Measurements from ENCODE around the gene LMAN1.

DNA sequence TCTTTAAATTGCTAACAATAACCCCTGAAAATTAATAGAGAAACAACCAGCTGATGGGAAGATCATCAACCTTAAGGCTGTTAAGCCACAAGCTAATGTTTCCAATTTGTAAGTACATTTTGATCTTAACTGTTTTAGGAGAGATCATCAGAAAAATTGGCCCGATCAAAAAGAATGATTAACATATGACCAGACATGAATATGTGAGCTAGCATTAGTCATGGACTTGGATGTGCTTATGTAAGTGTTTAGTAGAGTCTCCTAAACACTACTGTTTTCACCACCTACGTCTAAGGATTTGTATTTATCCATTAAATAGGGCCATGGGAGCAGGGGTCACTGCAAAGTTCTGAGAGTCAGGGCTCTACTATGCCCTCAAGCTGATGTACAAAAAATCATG lies 4.3 kb downstream of the LMAN1 start:
- TF ChIP-seq EZH2 (IDR thresholded peaks at IDR 0.05; ENCODE audit: low read depth, unreplicated experiment) (no peak), POLR2AphosphoS5 (IDR thresholded peaks at IDR 0.05; ENCODE audit: low read depth) (no peak), STAT1 (IDR thresholded peaks at IDR 0.05; ENCODE audit: unreplicated experiment) (no peak), ZNF114 (CRISPR knock-in tag; IDR thresholded peaks at IDR 0.05) (no peak), CREB1 (CRISPR knock-in tag; IDR thresholded peaks at IDR 0.05; ENCODE audit: low read depth) (no peak), ZNF331 (CRISPR knock-in tag; IDR thresholded peaks at IDR 0.05; ENCODE audit: low read depth) (no peak), EZH2phosphoT487 (IDR thresholded peaks at IDR 0.05; ENCODE audit: unreplicated experiment) (no peak)
- TF ChIP-seq, protein P1, sequence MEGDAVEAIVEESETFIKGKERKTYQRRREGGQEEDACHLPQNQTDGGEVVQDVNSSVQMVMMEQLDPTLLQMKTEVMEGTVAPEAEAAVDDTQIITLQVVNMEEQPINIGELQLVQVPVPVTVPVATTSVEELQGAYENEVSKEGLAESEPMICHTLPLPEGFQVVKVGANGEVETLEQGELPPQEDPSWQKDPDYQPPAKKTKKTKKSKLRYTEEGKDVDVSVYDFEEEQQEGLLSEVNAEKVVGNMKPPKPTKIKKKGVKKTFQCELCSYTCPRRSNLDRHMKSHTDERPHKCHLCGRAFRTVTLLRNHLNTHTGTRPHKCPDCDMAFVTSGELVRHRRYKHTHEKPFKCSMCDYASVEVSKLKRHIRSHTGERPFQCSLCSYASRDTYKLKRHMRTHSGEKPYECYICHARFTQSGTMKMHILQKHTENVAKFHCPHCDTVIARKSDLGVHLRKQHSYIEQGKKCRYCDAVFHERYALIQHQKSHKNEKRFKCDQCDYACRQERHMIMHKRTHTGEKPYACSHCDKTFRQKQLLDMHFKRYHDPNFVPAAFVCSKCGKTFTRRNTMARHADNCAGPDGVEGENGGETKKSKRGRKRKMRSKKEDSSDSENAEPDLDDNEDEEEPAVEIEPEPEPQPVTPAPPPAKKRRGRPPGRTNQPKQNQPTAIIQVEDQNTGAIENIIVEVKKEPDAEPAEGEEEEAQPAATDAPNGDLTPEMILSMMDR (conservative IDR thresholded peaks at IDR 0.05; ENCODE audit: low read depth in 2 of 2), result no peak
